ENCODE data around the gene GAA.

Gene GAA

DNA sequence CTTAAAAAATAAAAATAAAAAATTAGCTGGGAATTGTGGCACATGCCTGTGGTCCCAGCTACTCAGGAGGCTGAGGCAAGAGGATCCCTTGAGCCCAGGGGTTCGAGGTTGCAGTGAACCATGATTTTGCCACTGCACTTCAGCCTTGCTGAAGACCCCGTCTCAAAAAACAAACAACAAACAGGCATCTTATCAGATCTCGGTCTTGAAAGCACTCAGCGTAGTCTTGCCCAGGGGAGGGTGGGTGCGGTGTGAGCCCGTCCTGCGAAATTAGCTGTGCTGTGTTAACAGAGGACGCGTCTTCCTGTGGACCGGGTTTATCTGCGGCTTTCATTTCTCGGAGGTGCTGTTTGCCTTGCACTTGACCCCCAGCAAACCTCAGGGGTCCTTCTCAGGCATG, 5.4 kb downstream of the GAA start:
- no peak overlapping the region for H3K4me2 ChIP-seq (ENCODE audit: low read length)
- H3K27ac ChIP-seq (ENCODE audit: low read depth, low read length, poor library complexity, severe bottlenecking) = no peak overlapping the region
- H3K4me1 ChIP-seq (ENCODE audit: insufficient read depth, low read length, severe bottlenecking) = peaks cover 7% of the 10 kb centered on the region
- H3K9me3 ChIP-seq (ENCODE audit: low read length) = no peaks in the 10 kb centered on the region
- H3F3A ChIP-seq (ENCODE audit: insufficient read depth, low read length) = no peaks in the 10 kb centered on the region
- no peaks in the 10 kb centered on the region for H3K36me3 ChIP-seq (ENCODE audit: insufficient read depth, low read length)
- peaks cover 6% of the 10 kb centered on the region; the same call in 1 of the 2 replicates for H3K27me3 ChIP-seq (ENCODE audit: insufficient read depth, low read length)
- H3K4me3 ChIP-seq (ENCODE audit: low read depth, low read length, poor library complexity, severe bottlenecking) = no peak overlapping the region
- no peaks in the 10 kb centered on the region for H3K79me2 ChIP-seq (ENCODE audit: insufficient read depth, low read length)
- no peak overlapping the region for H3K9ac ChIP-seq (ENCODE audit: low read length)
- no peaks in the 10 kb centered on the region for H4K20me1 ChIP-seq (ENCODE audit: insufficient read depth, low read length)
- TF ChIP-seq, protein P1, sequence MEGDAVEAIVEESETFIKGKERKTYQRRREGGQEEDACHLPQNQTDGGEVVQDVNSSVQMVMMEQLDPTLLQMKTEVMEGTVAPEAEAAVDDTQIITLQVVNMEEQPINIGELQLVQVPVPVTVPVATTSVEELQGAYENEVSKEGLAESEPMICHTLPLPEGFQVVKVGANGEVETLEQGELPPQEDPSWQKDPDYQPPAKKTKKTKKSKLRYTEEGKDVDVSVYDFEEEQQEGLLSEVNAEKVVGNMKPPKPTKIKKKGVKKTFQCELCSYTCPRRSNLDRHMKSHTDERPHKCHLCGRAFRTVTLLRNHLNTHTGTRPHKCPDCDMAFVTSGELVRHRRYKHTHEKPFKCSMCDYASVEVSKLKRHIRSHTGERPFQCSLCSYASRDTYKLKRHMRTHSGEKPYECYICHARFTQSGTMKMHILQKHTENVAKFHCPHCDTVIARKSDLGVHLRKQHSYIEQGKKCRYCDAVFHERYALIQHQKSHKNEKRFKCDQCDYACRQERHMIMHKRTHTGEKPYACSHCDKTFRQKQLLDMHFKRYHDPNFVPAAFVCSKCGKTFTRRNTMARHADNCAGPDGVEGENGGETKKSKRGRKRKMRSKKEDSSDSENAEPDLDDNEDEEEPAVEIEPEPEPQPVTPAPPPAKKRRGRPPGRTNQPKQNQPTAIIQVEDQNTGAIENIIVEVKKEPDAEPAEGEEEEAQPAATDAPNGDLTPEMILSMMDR (IDR thresholded peaks at IDR 0.05; ENCODE audit: low read length) = no peak
- TF ChIP-seq EZH2 (IDR thresholded peaks at IDR 0.05; ENCODE audit: borderline replicate concordance, low read length) = no peak
- no peaks in the 10 kb centered on the region for H3K9me2 ChIP-seq (ENCODE audit: low read depth, low read length)
- no peak overlapping the region for H2AFZ ChIP-seq (ENCODE audit: low read length)

DNA sequence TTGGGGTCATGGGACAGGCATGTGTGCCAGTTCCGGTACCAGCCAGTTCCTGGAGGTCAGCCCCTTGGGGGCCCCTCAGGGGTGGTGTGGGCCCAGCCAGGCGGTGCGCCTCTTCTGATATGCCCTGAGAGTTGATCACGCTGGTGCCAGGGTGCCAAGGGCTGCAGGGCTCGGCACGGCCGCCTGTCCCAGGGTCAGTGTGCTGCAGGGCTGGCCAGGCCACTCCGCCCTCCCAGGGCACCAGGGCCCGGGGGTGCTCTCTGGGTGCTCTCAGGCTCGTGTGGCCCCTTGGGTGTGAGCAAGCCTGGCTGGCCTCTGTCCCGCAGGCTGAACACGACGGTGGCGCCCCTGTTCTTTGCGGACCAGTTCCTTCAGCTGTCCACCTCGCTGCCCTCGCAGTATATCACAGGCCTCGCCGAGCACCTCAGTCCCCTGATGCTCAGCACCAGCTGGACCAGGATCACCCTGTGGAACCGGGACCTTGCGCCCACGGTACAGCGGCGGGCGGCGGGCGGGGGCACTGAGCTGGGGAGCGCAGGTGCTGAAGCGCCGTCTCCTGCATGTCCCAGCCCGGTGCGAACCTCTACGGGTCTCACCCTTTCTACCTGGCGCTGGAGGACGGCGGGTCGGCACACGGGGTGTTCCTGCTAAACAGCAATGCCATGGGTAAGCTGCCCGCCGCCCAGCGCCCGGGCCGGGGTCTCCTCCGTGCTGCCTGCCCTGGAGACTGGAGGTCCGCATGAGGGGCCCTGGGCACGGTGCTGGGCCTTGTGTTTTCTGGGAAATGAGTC, 6.0 kb downstream of the GAA start:
- H3K9ac ChIP-seq (ENCODE audit: low read length) = no peak overlapping the region
- no peaks in the 10 kb centered on the region for H4K20me1 ChIP-seq (ENCODE audit: insufficient read depth, low read length)
- H3K4me3 ChIP-seq (ENCODE audit: low read depth, low read length, poor library complexity, severe bottlenecking) = no peak overlapping the region
- H3K27ac ChIP-seq (ENCODE audit: low read depth, low read length, poor library complexity, severe bottlenecking) = no peak overlapping the region
- no peaks in the 10 kb centered on the region for H3K9me2 ChIP-seq (ENCODE audit: low read depth, low read length)
- H2AFZ ChIP-seq (ENCODE audit: low read length) = no peak overlapping the region
- no peaks in the 10 kb centered on the region for H3F3A ChIP-seq (ENCODE audit: insufficient read depth, low read length)
- no peaks in the 10 kb centered on the region for H3K36me3 ChIP-seq (ENCODE audit: insufficient read depth, low read length)
- H3K4me1 ChIP-seq (ENCODE audit: insufficient read depth, low read length, severe bottlenecking) = peaks cover under 1% of the 10 kb centered on the region
- no peaks in the 10 kb centered on the region for H3K79me2 ChIP-seq (ENCODE audit: insufficient read depth, low read length)
- TF ChIP-seq, protein P1 (IDR thresholded peaks at IDR 0.05; ENCODE audit: low read length) = no peak
- no peak for TF ChIP-seq EZH2 (IDR thresholded peaks at IDR 0.05; ENCODE audit: borderline replicate concordance, low read length)
- H3K4me2 ChIP-seq (ENCODE audit: low read length) = no peak overlapping the region
- no peaks in the 10 kb centered on the region for H3K9me3 ChIP-seq (ENCODE audit: low read length)
- H3K27me3 ChIP-seq (ENCODE audit: insufficient read depth, low read length) = peaks cover 6% of the 10 kb centered on the region; the same call in 1 of the 2 replicates

DNA sequence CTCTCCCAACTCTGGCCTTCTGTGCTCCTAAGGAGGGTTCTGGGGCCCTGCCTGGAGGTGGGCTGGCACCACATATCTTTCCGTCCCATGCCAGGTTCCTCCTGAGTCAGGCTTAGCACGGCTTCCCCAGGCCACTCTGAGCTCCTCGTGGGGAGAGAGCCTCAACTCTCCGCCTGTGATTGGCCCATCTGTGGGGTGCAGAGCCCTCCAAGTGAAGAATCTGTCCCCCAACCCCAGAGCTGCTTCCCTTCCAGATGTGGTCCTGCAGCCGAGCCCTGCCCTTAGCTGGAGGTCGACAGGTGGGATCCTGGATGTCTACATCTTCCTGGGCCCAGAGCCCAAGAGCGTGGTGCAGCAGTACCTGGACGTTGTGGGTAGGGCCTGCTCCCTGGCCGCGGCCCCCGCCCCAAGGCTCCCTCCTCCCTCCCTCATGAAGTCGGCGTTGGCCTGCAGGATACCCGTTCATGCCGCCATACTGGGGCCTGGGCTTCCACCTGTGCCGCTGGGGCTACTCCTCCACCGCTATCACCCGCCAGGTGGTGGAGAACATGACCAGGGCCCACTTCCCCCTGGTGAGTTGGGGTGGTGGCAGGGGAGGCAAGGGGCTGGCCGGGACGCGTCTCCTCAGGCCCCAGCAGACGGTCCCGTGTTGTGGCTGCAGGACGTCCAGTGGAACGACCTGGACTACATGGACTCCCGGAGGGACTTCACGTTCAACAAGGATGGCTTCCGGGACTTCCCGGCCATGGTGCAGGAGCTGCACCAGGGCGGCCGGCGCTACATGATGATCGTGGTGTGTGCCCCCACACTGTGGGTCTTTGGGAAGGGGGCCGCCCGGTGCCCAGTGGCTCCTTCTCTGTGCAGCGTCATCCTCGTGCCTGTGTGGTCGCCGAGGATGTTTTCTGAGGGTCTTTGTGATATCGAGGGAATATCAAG, 6.9 kb downstream of the GAA start:
- Histone ChIP-seq H4K20me1 (ENCODE audit: insufficient read depth, low read length) (no peaks in the 10 kb centered on the region), H3K9me2 (ENCODE audit: low read depth, low read length) (no peaks in the 10 kb centered on the region), H3K9me3 (ENCODE audit: low read length) (no peaks in the 10 kb centered on the region), H2AFZ (ENCODE audit: low read length) (no peak overlapping the region), H3F3A (ENCODE audit: insufficient read depth, low read length) (no peaks in the 10 kb centered on the region), H3K79me2 (ENCODE audit: insufficient read depth, low read length) (no peaks in the 10 kb centered on the region), H3K4me2 (ENCODE audit: low read length) (no peak overlapping the region), H3K4me1 (ENCODE audit: insufficient read depth, low read length, severe bottlenecking) (no peaks in the 10 kb centered on the region), H3K4me3 (ENCODE audit: low read depth, low read length, poor library complexity, severe bottlenecking) (no peak overlapping the region), H3K36me3 (ENCODE audit: insufficient read depth, low read length) (no peaks in the 10 kb centered on the region), H3K27ac (ENCODE audit: low read depth, low read length, poor library complexity, severe bottlenecking) (no peak overlapping the region), H3K27me3 (ENCODE audit: insufficient read depth, low read length) (peaks cover 6% of the 10 kb centered on the region; the same call in 1 of the 2 replicates), H3K9ac (ENCODE audit: low read length) (no peak overlapping the region)
- TF ChIP-seq, protein P1 (IDR thresholded peaks at IDR 0.05; ENCODE audit: low read length) = no peak
- TF ChIP-seq EZH2 (IDR thresholded peaks at IDR 0.05; ENCODE audit: borderline replicate concordance, low read length) = no peak

Measured in OCI-LY1 (cell line).